Rectal smooth muscle tissue (tissue), 1 donor: Measurements from ENCODE around the gene GABRB1.

Experiments used
- H3K27ac ChIP-seq: one replicate; pipeline ENCODE4 v1.7.0; 2013; ENCODE audit warnings: low read depth, low read length, inconsistent platforms
- H3K27me3 ChIP-seq: one replicate; pipeline ENCODE4 v1.7.0; 2013; ENCODE audit warnings: low read length; ENCODE audit not compliant: control insufficient read depth, insufficient read depth
- H3K36me3 ChIP-seq: one replicate; pipeline ENCODE4 v1.7.0; 2013; ENCODE audit warnings: low read length; ENCODE audit not compliant: control insufficient read depth, insufficient read depth
- H3K4me1 ChIP-seq: one replicate; pipeline ENCODE4 v1.7.0; 2013; ENCODE audit warnings: low read length; ENCODE audit not compliant: control insufficient read depth, insufficient read depth
- H3K4me3 ChIP-seq: one replicate; pipeline ENCODE4 v1.7.0; 2013; ENCODE audit warnings: low read length
- H3K9ac ChIP-seq: one replicate; pipeline ENCODE4 v1.7.0; 2013; ENCODE audit warnings: low read length

The GABRB1 gene

GRCh38 chr4:47031011-47031678 lies at the start of gene GABRB1:
GABRB1 (plus strand) TSS chr4:47031567.
- Histone ChIP-seq H3K27me3 (no peaks in the 10 kb centered on the region), H3K27ac (no peak within 1 kb of the TSS), H3K9ac (no peak within 1 kb of the TSS), H3K4me1 (no peaks in the 10 kb centered on the region), H3K4me3 (peak within 1 kb of the TSS; percentile 61), H3K36me3 (no peaks in the 10 kb centered on the region)

GRCh38 chr4:46984781-46985180 lies 46.6 kb upstream of the GABRB1 start:
- H3K27ac ChIP-seq, result no peak overlapping the region
- no peaks in the 10 kb centered on the region for H3K27me3 ChIP-seq
- no peak overlapping the region for H3K4me3 ChIP-seq
- H3K4me1 ChIP-seq, result no peaks in the 10 kb centered on the region
- no peak overlapping the region for H3K9ac ChIP-seq
- H3K36me3 ChIP-seq, result no peaks in the 10 kb centered on the region

DNA sequence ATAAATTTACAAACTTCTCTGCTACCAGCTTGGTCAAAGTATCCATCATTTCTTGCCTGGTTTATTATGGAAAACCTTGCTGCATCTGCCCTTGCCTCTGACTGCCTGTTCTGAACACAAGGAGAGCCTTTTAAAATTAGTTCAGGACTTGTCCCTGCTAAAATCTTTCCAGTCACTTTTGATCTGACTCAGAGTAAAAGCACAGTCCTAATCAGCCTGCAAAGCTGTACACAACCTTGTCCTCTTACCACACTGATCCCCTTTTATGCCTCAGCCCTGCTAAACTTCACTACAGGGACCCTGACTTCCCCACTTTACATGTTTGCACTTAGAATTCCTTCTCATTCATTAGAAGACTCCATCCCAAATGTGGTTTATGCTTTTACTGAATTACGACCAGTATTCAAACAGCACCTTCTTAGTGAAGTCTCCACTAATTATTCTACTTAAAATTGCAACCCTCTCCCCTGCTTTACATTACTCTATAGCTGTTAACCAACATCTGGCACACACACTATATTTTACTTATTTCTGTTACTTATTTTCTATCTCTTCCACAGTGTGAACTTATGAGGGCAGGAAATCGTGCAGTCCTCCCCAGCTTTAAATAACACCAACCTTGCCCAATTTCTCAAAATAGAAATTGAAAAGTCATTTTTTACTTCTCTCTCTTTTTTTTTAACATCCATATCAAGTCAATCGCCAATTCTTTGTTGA lies 44.3 kb upstream of the GABRB1 start:
- no peaks in the 10 kb centered on the region for H3K27me3 ChIP-seq
- no peak overlapping the region for H3K9ac ChIP-seq
- no peak overlapping the region for H3K27ac ChIP-seq
- H3K36me3 ChIP-seq, result no peaks in the 10 kb centered on the region
- H3K4me1 ChIP-seq, result no peaks in the 10 kb centered on the region
- H3K4me3 ChIP-seq, result no peak overlapping the region

DNA sequence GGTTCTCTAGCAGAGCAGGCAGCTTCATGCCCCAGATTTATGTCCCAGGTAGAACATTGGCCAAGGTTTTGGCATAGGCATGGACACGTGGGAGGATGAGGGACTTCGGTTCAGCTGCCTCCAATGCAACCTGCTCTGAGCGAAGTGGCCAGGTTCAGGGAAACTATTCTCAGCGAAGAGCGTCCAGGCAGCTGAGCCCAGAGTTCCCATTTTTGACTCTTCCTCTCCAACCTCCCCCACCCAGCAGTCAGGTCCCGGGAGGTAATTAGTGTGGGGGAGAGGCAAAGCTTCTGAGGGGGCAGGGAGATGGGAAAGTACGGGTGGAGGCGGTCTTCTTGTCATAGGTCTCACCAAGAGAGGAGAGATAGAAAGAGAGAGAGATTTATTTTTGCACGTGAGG lies 39.0 kb upstream of the GABRB1 start:
- H3K9ac ChIP-seq, result no peak overlapping the region
- H3K27ac ChIP-seq, result no peak overlapping the region
- no peaks in the 10 kb centered on the region for H3K36me3 ChIP-seq
- no peaks in the 10 kb centered on the region for H3K27me3 ChIP-seq
- H3K4me1 ChIP-seq, result no peaks in the 10 kb centered on the region
- no peak overlapping the region for H3K4me3 ChIP-seq

DNA sequence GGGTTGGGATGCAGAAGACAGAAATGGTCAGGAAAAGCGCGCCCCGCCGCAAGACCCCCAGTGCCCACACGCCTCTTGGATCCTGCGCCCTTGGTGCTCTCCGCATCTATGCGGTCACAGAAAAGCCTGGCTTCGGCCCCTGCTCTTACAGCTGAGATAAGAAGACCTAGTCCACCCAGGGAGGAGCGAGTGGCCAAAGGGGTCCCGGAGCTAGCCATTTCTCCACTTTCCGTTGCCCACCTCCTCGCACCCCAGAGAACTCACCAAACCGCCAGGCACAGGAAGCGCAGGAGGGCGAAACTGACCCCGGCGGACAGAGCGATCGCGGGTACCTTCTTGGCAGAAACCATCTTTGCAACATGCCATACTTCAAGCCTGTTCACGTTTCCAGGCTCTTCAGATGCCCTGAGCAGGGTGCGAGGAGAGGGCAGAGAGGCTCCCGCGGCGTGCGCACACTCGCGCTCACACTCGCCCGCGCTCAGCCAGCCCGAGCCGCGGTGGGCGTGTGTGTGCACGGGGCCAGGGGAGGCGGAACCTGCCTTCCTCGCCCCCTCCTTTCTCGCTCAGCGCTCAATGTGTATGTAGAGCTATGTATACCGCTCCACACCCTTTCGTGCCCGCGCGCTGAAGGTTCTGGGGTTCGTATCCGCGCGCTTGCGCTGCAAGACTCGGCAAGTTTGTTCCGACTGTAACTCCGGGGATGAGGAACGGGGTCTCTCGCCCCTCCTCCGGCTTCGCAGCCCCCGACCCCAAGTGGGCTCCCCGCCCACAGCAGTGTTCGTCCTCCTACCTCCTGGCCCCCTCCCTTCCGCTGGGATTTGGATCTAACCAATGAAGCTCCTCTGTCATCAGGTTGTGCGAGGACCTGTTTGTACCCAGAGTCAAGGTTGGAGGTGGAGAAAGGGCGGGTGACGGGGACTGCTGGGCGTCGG lies 38.0 kb upstream of the GABRB1 start, which contains the start of gene GABRA4:
TSS of gene GABRA4 (minus strand) at position 507 of the 932 bp plus-strand sequence. CDS start at position 350, 157 bp downstream.
- H3K27ac ChIP-seq, result no peak within 1 kb of the TSS

DNA sequence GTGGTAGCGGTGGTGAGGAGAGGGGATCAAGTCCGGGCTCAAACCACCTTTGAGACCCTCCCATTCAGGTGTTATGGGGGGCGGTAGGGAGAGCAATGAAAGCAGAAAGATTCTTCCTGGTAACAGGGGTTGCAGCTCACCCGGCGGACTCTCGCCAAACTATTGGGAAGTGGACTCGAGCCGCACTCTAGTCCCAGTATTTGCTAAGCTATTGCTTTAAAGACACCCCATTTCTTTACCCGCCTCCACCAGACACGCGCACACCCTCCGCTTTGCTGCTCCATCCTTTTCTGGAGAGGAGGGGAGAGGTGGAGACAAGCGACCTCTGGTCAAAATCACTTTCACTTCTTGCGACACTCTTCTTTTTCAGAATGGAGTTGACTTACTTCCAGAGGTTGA lies 37.4 kb upstream of the GABRB1 start:
- Histone ChIP-seq H3K4me3 (peak overlapping the region; percentile 44), H3K4me1 (no peaks in the 10 kb centered on the region), H3K27me3 (no peaks in the 10 kb centered on the region), H3K36me3 (no peaks in the 10 kb centered on the region), H3K9ac (no peak overlapping the region), H3K27ac (no peak overlapping the region)

More for the DNA sequence above, 38.0 kb upstream of the GABRB1 start, which contains the start of gene GABRA4:
- H3K4me1 ChIP-seq, result no peaks in the 10 kb centered on the region
- H3K9ac ChIP-seq, result no peak within 1 kb of the TSS
- H3K27me3 ChIP-seq, result no peaks in the 10 kb centered on the region
- no peaks in the 10 kb centered on the region for H3K36me3 ChIP-seq
- peak within 1 kb of the TSS; percentile 44 for H3K4me3 ChIP-seq

- Histone ChIP-seq H3K27ac (no peak overlapping the region), H3K4me1 (no peaks in the 10 kb centered on the region), H3K4me3 (no peak overlapping the region), H3K9ac (no peak overlapping the region), H3K27me3 (no peaks in the 10 kb centered on the region), H3K36me3 (no peaks in the 10 kb centered on the region)
Measured at GRCh38 chr4:46999566-46999965, 31.8 kb upstream of the GABRB1 start.

DNA sequence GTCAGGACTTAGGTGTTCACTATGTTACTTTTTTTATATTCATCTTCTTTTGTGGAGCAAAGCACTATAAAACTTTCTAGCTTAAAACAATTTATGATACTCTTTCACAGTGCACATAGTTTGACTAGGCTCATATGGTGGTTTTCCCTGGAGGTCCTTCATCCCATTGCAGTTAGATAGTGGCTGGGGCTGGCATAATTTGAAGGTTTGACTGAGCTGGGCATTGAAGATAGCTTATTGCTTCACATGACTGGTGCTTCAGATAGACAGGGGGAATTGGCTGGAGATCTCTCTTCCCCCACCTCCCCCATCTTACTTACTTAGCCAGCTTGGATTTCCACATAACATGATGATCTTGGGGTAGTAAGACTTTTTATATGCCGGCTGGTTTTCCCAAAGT lies 31.0 kb upstream of the GABRB1 start:
- Histone ChIP-seq H3K9ac (no peak overlapping the region), H3K36me3 (no peaks in the 10 kb centered on the region), H3K4me3 (no peak overlapping the region), H3K27ac (no peak overlapping the region), H3K4me1 (no peaks in the 10 kb centered on the region), H3K27me3 (no peaks in the 10 kb centered on the region)

- H3K36me3 ChIP-seq, result no peaks in the 10 kb centered on the region
- H3K4me3 ChIP-seq, result no peak overlapping the region
- no peak overlapping the region for H3K9ac ChIP-seq
- H3K27me3 ChIP-seq, result no peaks in the 10 kb centered on the region
- no peaks in the 10 kb centered on the region for H3K4me1 ChIP-seq
- H3K27ac ChIP-seq, result no peak overlapping the region
Measured at GRCh38 chr4:47002580-47002979, 28.8 kb upstream of the GABRB1 start.

GRCh38 chr4:47010347-47010911 lies 20.9 kb upstream of the GABRB1 start:
- Histone ChIP-seq H3K27ac (no peak overlapping the region), H3K4me3 (no peak overlapping the region), H3K27me3 (no peaks in the 10 kb centered on the region), H3K36me3 (no peaks in the 10 kb centered on the region), H3K9ac (no peak overlapping the region), H3K4me1 (no peaks in the 10 kb centered on the region)

DNA sequence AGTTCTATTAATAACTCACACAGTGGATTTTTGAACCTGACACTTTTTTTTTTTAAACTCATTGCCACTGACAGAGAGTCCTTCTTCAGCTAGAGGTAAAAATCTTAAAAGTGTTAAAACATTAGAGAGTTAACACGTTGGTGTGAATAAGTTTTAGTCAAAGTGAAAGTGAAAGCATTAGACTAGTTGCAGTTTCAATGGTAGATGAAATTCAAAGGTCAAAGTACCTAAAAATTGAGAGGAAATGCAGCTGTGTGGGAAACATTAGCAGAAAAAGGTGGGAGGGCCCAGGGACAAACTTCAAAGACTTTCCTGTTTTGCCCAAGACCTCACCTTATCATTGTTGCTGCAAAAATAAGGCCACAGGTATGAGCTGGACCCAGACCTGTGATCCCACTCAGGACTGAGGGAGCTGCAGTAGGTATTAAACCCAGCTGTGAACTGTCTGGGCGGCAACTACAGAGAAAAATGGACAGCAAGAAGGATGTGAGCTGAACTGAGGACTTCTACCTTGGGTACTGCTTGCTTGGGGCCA lies 20.4 kb upstream of the GABRB1 start:
- Histone ChIP-seq H3K4me3 (peak overlapping the region; percentile 15), H3K36me3 (no peaks in the 10 kb centered on the region), H3K27ac (no peak overlapping the region), H3K27me3 (no peaks in the 10 kb centered on the region), H3K4me1 (no peaks in the 10 kb centered on the region), H3K9ac (no peak overlapping the region)

DNA sequence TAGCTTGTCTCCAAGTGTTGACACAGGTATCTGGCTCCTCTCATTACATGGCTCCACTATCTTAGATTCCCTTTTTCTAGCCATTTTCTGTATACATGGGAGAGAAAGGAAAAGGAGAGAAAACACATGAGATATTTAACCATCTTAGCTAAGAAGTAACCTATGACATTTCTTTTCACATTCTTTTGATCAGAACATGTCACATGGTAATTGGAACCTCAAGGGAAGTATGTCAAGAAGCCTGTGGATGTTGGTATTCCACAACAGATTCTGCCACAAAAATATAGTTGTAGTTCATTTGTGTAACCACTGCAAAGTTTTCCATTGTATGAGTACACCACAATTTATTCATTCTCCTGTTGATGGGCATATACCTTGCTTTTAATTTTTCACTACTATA lies 18.7 kb upstream of the GABRB1 start:
- H3K36me3 ChIP-seq, result no peaks in the 10 kb centered on the region
- no peaks in the 10 kb centered on the region for H3K4me1 ChIP-seq
- no peak overlapping the region for H3K9ac ChIP-seq
- H3K27me3 ChIP-seq, result no peaks in the 10 kb centered on the region
- no peak overlapping the region for H3K27ac ChIP-seq
- no peak overlapping the region for H3K4me3 ChIP-seq
